AG09309 (cell line): ENCODE results near the gene DMPK.

Experiments
- DNase-seq: peaks from one replicate; pipeline ENCODE4 v3.0.0-alpha.2; 2010; ENCODE audit warnings: low read depth
- H3K4me3 ChIP-seq: 2 replicates; pipeline ENCODE4 v1.5.1; 2011; ENCODE audit warnings: mild to moderate bottlenecking, low read depth, low read length, moderate library complexity; ENCODE audit not compliant: control insufficient read depth
- TF ChIP-seq, protein P1 (sequence below): IDR thresholded peaks from 2 replicates; pipeline ENCODE4 v1.5.1; 2011; ENCODE audit warnings: mild to moderate bottlenecking, low read depth, low read length, inconsistent platforms; ENCODE audit not compliant: insufficient read depth, control insufficient read depth; ENCODE audit errors: missing control alignments

The DMPK gene

DNA sequence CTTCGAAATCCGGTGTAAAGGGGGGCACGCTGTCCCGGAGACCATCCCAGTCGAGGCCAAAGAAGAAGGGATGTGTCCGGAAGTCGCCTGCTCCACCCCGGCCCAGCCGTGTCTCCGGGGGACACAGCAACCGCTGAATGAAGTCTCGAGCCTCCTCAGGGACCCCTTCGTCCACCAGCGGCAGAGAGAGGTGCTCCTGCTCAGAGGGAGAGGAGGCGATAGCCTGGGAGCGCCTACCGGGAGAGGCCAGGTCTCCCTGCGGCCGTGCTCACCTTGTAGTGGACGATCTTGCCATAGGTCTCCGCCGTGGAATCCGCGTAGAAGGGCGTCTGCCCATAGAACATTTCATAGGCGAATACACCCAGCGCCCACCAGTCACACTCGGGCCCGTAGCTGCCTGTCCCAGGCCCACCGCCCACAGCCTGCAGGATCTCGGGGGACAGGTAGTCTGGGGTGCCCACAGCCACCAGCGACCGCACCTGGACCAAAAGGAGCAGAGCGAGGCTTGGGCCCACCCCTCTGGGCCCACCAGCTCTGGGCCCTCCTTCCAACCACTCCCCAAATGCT lies 4.8 kb downstream of the DMPK start:
- TF ChIP-seq, protein P1, sequence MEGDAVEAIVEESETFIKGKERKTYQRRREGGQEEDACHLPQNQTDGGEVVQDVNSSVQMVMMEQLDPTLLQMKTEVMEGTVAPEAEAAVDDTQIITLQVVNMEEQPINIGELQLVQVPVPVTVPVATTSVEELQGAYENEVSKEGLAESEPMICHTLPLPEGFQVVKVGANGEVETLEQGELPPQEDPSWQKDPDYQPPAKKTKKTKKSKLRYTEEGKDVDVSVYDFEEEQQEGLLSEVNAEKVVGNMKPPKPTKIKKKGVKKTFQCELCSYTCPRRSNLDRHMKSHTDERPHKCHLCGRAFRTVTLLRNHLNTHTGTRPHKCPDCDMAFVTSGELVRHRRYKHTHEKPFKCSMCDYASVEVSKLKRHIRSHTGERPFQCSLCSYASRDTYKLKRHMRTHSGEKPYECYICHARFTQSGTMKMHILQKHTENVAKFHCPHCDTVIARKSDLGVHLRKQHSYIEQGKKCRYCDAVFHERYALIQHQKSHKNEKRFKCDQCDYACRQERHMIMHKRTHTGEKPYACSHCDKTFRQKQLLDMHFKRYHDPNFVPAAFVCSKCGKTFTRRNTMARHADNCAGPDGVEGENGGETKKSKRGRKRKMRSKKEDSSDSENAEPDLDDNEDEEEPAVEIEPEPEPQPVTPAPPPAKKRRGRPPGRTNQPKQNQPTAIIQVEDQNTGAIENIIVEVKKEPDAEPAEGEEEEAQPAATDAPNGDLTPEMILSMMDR = no peak
- no peak overlapping the region for H3K4me3 ChIP-seq
- no peak for DNase-seq

DNA sequence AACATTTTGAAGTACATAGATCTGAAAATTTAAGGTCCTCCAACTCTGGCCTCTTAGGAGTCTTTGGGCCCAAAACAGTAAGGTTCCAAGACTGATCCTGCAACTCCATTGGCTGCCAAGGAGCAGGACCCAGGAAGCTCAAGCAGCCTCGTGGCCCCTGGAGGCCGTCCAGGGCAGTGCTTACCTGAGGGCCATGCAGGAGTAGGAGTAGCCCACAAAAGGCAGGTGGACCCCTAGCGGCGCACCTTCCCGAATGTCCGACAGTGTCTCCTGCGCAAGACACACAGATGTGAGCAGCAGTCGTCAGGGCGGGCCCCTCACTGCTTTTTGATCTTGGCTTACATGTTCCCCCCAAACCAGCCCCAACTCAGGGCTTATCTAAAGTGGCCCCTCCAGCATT lies 7.5 kb downstream of the DMPK start:
- no peak overlapping the region for H3K4me3 ChIP-seq
- DNase-seq = no peak
- TF ChIP-seq, protein P1 = no peak

DNA sequence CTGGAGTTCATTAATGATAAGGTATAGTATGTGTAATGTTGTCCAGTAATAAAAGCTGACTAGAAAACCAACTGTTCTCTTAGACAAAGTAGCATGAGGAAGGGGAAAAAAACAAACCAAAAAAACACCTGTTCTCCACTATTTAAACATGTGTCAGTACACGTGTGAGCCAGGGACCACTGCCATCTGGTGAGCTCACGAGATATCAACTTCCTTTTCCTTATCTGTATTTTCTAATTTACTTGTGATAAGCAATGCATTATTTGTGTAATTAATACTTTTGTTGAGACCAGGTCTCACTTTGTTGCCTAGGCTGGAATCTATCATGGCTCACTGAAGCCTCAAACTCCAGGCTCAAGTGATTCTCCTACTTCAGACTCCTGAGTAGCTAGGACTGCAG lies 8.9 kb downstream of the DMPK start:
- DNase-seq = no peak
- TF ChIP-seq, protein P1 = no peak
- H3K4me3 ChIP-seq = no peak overlapping the region

DNA sequence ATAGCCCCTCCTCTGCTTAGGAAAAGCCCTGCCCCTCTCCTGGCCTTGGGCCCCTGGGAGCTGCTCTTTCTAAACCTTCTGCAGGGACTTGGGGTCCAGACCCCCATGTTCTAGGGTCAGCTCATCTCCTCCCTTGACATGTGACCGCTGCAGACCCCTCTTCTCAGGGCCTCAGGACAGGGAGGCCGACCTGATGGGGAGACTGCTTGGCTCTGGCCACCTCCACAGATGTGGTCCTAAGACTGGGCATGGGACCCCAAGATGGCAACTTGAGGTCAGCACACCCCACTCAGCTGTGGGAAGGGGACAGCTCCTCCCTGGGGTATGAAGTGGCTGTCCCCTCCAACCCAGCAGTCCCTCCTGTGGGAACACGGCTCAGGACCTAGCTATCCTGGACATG lies 9.4 kb downstream of the DMPK start:
- TF ChIP-seq, protein P1 = no peak
- H3K4me3 ChIP-seq = no peak overlapping the region
- DNase-seq = no peak

DNA sequence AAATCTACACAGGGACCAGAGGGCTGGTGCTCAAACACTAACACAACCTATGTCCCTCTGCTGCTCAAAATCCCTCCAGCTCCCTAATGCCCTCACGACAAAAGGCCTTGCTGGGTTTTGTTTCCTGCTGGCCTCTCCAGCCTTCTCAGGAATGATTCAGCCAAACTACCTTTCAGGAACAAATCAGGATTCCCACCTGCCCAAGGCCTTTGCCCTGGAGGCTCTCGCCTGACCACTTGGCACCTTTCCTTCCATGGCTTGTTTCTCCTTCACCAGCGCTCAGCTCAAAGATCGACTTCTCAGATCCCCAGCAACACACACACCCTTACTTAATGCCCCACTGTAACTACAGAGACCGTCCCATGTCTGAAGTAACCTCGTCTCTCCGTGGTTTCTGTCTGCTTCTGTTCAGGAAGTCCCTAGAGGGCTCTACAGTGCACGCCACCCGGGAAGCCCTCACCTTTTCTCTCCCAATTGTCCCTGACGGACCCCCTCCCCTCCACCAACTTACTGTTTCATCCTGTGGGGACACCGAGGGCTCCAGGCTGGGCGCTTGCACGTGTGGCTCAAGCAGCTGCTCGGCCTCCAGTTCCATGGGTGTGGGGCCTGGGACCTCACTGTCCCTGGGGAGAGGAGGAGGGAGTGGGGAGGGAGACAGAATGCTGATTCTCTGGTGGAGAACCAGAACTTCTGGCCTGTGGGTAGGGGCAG lies 10.0 kb downstream of the DMPK start:
- no peak overlapping the region for H3K4me3 ChIP-seq
- TF ChIP-seq, protein P1 = no peak
- DNase-seq = no peak

DNA sequence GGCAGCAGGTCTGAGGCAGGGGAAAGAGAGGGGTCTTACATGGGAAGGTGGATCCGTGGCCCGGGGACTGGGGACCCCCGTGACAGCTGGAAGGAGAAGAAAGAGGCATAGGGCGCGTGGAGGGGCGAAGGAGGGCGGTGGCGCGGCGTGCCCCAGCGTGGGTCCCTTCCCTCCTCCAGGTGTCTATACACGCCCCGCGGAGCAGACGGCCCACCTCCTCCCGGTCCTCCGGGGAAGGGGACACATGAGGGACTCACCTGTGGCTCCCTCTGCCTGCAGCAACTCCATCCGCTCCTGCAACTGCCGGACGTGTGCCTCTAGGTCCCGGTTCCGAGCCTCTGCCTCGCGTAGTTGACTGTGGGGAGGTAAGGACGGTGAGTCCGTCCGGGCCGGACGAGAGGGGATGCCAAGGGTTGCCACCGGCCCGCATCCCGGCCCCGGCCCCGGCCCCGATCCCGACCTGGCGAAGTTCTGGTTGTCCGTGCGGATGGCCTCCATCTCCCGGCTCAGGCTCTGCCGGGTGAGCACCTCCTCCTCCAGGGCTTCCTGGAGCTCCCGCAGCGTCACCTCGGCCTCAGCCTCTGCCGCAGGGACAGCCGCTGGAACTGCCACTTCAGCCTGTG lies 10.9 kb downstream of the DMPK start:
- TF ChIP-seq, protein P1 = no peak
- no peak overlapping the region for H3K4me3 ChIP-seq
- DNase-seq = no peak
